GM12873 (cell line): Measurements from ENCODE around the gene UBL4B.

Source experiments
- CTCF ChIP-seq: IDR thresholded peaks from 2 replicates; pipeline ENCODE4 v1.5.1; 2012; ENCODE audit warnings: low read depth, mild to moderate bottlenecking, moderate library complexity, low read length, control low read depth; ENCODE audit not compliant: insufficient read depth; ENCODE audit errors: missing control alignments

Gene UBL4B

DNA sequence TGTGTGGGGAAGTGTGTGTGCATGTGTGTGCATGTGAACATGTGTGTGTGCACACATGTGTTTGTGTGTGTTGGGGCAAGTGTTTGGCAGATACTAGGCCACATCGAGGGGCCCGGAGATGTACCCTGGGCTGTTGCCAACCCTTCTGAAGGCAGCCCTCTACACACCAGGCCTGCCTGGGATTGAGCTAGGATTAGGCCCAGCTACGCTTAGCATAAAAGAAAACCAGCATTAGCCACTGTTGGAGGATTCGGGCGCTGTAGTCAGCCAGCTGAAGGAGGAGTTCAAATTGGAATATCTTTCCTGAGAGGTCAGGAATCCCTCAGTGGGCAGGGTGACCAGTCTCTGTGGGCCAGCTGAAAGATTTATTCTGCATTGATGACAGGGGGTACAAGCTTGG lies 31.2 kb upstream of the UBL4B start:
- TF ChIP-seq CTCF, result no peak

DNA sequence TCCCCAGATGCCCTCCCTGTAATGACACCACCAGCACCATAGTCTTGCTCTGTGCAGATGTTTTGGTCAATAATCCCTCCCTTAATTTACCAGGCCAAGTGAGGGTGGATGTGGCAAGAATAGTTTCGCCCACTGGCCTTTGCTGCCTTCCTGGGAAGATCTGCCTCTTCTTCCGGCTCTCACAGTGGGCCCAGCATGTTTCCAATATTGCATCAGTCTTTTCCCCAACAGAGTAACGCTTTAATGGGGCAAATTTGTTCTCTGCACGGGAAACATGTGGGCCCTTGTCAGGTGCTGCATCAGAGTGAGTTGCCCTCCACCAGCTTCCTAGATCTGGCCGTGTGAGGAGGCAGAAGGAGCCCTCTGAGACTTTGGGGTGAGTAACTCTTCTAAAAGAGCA lies 29.8 kb upstream of the UBL4B start:
- no peak for TF ChIP-seq CTCF

GRCh38 chr1:110083061-110083865 lies 29.0 kb upstream of the UBL4B start:
- TF ChIP-seq CTCF, result no peak

- no peak for TF ChIP-seq CTCF
Measured at GRCh38 chr1:110083866-110084226, 28.4 kb upstream of the UBL4B start.

DNA sequence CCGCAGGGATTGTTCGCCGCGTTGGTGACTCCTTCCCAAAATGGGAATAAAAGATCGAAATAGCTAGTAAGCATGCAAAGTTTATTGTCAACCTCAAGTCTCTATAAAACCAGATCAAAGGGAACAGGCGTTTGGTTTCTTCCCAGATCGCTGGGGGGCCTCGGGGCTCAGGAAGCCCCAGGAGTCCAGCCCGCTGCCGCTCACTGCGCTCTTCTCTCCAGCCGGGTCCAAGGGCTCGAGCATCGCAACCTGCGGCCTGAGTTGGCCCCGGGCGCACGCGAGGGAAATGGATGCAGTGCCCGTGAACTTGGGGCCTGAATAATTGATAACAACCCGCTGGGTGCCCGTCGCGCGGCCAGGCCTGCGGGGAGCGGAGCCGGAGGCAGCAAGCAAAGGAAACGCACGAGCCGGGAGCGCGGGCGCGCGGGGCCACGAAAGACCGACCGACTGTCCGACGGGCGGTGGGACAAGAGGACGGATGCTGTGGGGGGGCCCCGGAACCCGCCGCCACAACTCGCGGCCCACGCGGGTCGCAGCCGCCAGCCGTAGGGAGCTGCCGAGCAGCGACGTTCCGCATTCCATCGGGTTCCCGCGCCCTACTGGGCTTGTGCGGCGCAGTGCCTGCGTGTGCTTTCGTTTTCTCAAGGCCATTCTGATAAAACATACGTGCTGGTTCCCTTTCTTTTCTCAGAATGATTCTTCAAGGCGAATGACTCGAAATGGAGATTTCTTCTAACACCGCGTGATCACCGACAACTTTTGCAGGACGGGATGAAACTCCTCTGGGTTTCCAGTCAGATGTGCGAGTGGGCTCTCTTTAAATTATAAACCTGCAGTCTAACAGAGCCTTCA lies 27.8 kb upstream of the UBL4B start:
- no peak for TF ChIP-seq CTCF

GRCh38 chr1:110085671-110086070 lies 26.6 kb upstream of the UBL4B start:
- TF ChIP-seq CTCF, result no peak

GRCh38 chr1:110086961-110087360 lies 25.3 kb upstream of the UBL4B start:
- TF ChIP-seq CTCF, result no peak
